Liver (tissue), 9 donors: ENCODE measurements around the gene HEPACAM. TPM values are rescaled to one million over a fixed set of nuclear protein-coding genes. Genes with fewer than 3 reads are reported as not detected.

Source experiments
- DNase-seq: peaks from one replicate; pipeline ENCODE4 v3.0.0-alpha.2; 2017; ENCODE audit warnings: low spot score
- H3K27ac ChIP-seq, 2 donors: one replicate each; pipeline ENCODE4 v1.7.0; 2013; ENCODE audit warnings: inconsistent platforms in 2 of 2, low read length in 2 of 2, control low read depth in 1 of 2, low read depth in 1 of 2, mild to moderate bottlenecking in 1 of 2
- H3K27me3 ChIP-seq, 4 donors: one replicate each; pipeline versions ENCODE4 v1.6.1 to v1.7.0; 2013; ENCODE audit warnings: low read length in 3 of 4, inconsistent platforms in 1 of 4, mild to moderate bottlenecking in 1 of 4, moderate library complexity in 1 of 4; ENCODE audit not compliant: control insufficient read depth in 4 of 4, insufficient read depth in 4 of 4
- H3K36me3 ChIP-seq, 4 donors: one replicate each; pipeline versions ENCODE4 v1.6.1 to v1.7.0; 2013; ENCODE audit warnings: low read length in 3 of 4, mild to moderate bottlenecking in 3 of 4, low read depth in 1 of 4, moderate library complexity in 1 of 4; ENCODE audit not compliant: control insufficient read depth in 4 of 4, insufficient read depth in 3 of 4
- H3K4me1 ChIP-seq, 4 donors: one replicate each; pipeline versions ENCODE4 v1.6.1 to v1.7.0; 2013; ENCODE audit warnings: low read length in 3 of 4, mild to moderate bottlenecking in 3 of 4, moderate library complexity in 1 of 4; ENCODE audit not compliant: control insufficient read depth in 4 of 4, insufficient read depth in 4 of 4
- H3K4me3 ChIP-seq, 3 donors: one replicate each; pipeline versions ENCODE4 v1.6.1 to v1.7.0; 2013; ENCODE audit warnings: low read length in 3 of 3, control low read depth in 1 of 3, low read depth in 1 of 3, mild to moderate bottlenecking in 1 of 3
- H3K9ac ChIP-seq, 2 donors: one replicate each; pipeline ENCODE4 v1.7.0; 2013; ENCODE audit warnings: low read length in 2 of 2, mild to moderate bottlenecking in 2 of 2, moderate library complexity in 2 of 2, control low read depth in 1 of 2, low read depth in 1 of 2
- H3K9me3 ChIP-seq, 4 donors: one replicate each; pipeline versions ENCODE4 v1.6.1 to v1.7.0; 2013; ENCODE audit warnings: low read length in 3 of 4; ENCODE audit not compliant: control insufficient read depth in 4 of 4
- CTCF ChIP-seq: fragments of 150-350 bp; IDR thresholded peaks from 2 replicates; pipeline ENCODE4 v1.5.1; 2017; ENCODE audit warnings: improper control_type of control experiment, low read depth, low read length; ENCODE audit not compliant: missing input control
- EGR1 ChIP-seq, 2 donors: IDR thresholded peaks; 2 replicates each; pipeline ENCODE4 v1.6.1; 2016 to 2018; ENCODE audit warnings: antibody characterized with exemption in 2 of 2, low read depth in 2 of 2
- FOXA1 ChIP-seq: IDR thresholded peaks from 2 replicates; pipeline ENCODE4 v1.6.1; 2016; ENCODE audit warnings: antibody characterized with exemption
- FOXA2 ChIP-seq: IDR thresholded peaks from 2 replicates; pipeline ENCODE4 v1.6.1; 2016; ENCODE audit warnings: antibody characterized with exemption
- GABPA ChIP-seq, 2 donors: IDR thresholded peaks in 1 of 2; conservative IDR thresholded peaks in 1 of 2; 2 replicates each; pipeline ENCODE4 v1.6.1; 2016; ENCODE audit warnings: antibody characterized with exemption in 2 of 2, mild to moderate bottlenecking in 1 of 2, moderate library complexity in 1 of 2
- HNF4A ChIP-seq, 2 donors: conservative IDR thresholded peaks; 2 replicates each; pipeline ENCODE4 v1.6.1; 2016; ENCODE audit warnings: antibody characterized with exemption in 2 of 2, mild to moderate bottlenecking in 2 of 2
- HNF4G ChIP-seq: IDR thresholded peaks from 2 replicates; pipeline ENCODE4 v1.6.1; 2016; ENCODE audit warnings: antibody characterized with exemption
- JUND ChIP-seq, 2 donors: IDR thresholded peaks; 2 replicates each; pipeline ENCODE4 v1.6.1; 2016; ENCODE audit warnings: antibody characterized with exemption in 2 of 2
- NR2F2 ChIP-seq: IDR thresholded peaks from 2 replicates; pipeline ENCODE4 v1.6.1; 2016; ENCODE audit warnings: antibody characterized with exemption
- RAD21 ChIP-seq, 2 donors: IDR thresholded peaks; 2 replicates each; pipeline ENCODE4 v1.6.1; 2016; ENCODE audit warnings: antibody characterized with exemption in 2 of 2, mild to moderate bottlenecking in 2 of 2
- RXRA ChIP-seq, 2 donors: IDR thresholded peaks; 2 replicates each; pipeline ENCODE4 v1.6.1; 2017 to 2018; ENCODE audit warnings: antibody characterized with exemption in 2 of 2, mild to moderate bottlenecking in 1 of 2
- SP1 ChIP-seq: IDR thresholded peaks from 2 replicates; pipeline ENCODE4 v1.6.1; 2018; ENCODE audit warnings: antibody characterized with exemption, mild to moderate bottlenecking
- TAF1 ChIP-seq: conservative IDR thresholded peaks from 2 replicates; pipeline ENCODE4 v1.6.1; 2016; ENCODE audit warnings: antibody characterized with exemption, mild to moderate bottlenecking
- YY1 ChIP-seq: IDR thresholded peaks from 2 replicates; pipeline ENCODE4 v1.6.1; 2016; ENCODE audit warnings: antibody characterized with exemption, mild to moderate bottlenecking
- WGBS: extraction: QIAGEN DNeasy Blood & Tissue Kit; methylation state at CpG from one replicate; pipeline ENCODE4 v1.1.7; 2013; 5-methylcytosine and 5-hydroxymethylcytosine counted together
- polyA plus RNA-seq, 2 donors: library from polyadenylated mRNA; stranded (reverse) in 1 of 2; unstranded in 1 of 2; fragments of 200-250 nt in 1 of 2; fragments of >200 nt in 1 of 2; fragmentation: Nextera tagmentation in 1 of 2; extraction: Ambion mirVana in 1 of 2; gene quantifications; one replicate each; pipeline versions ENCODE4 v1.2.1 to v1.2.3, GENCODE V29; 2013 to 2015
- total RNA-seq, 2 donors: library from RNA; depleted of rRNA; stranded (reverse); fragments of >200 nt; gene quantifications; one replicate each; pipeline ENCODE4 v1.2.3, GENCODE V29; 2014
- TF ChIP-seq, protein P1 (sequence below): IDR thresholded peaks from 2 replicates; pipeline ENCODE4 v1.6.1; 2016; ENCODE audit warnings: antibody characterized with exemption
- TF ChIP-seq, protein P2 (sequence below): IDR thresholded peaks from 2 replicates; pipeline ENCODE4 v1.6.1; 2016; ENCODE audit warnings: antibody characterized with exemption
- TF ChIP-seq, protein P3 (sequence below): IDR thresholded peaks from 2 replicates; pipeline ENCODE4 v1.6.1; 2016; ENCODE audit warnings: antibody characterized with exemption
- donor health status: healthy.
- donor health status: healthy.
- donor health status: healthy.
- donor health status: healthy.
- donor health status: healthy.

The HEPACAM gene
- total and polyA plus RNA-seq, 4 donors = 0.79 to 7.1 (median 3.3) TPM; not detected in 1

GRCh38 chr11:124884869-124885479 lies 50.9 kb downstream of the HEPACAM start:
- no peak overlapping the region for H3K27ac ChIP-seq
- no peaks in the 10 kb centered on the region for H3K27me3 ChIP-seq
- H3K4me3 ChIP-seq = no peak overlapping the region
- no peak for DNase-seq
- peaks cover 0 to 17% (median 14%) of the 10 kb centered on the region in 4 donors for H3K4me1 ChIP-seq
- no peak overlapping the region for H3K9ac ChIP-seq
- no peak for TF ChIP-seq FOXA1
- TF ChIP-seq HNF4A (conservative IDR thresholded peaks at IDR 0.05) = no peak
- no peak for TF ChIP-seq GABPA (IDR thresholded peaks at IDR 0.05 in 1 of 2, conservative IDR thresholded peaks at IDR 0.05 in 1 of 2)
- TF ChIP-seq TAF1 = no peak
- TF ChIP-seq HNF4G = no peak
- H3K9me3 ChIP-seq = no peaks in the 10 kb centered on the region
- no peaks in the 10 kb centered on the region for H3K36me3 ChIP-seq
- WGBS = 83% methylated on average over 5 of the region's 5 CpGs

- Histone ChIP-seq H3K9ac (no peak overlapping the region), H3K9me3 (no peaks in the 10 kb centered on the region), H3K4me1 (peaks cover 0 to 17% (median 14%) of the 10 kb centered on the region in 4 donors), H3K4me3 (no peak overlapping the region), H3K36me3 (no peaks in the 10 kb centered on the region), H3K27ac (no peak overlapping the region), H3K27me3 (no peaks in the 10 kb centered on the region)
- no peak for DNase-seq
- 88% methylated on average over 1 of the region's 1 CpG for WGBS
- no peak for TF ChIP-seq HNF4G
- TF ChIP-seq FOXA2 = no peak
- TF ChIP-seq, protein P1, sequence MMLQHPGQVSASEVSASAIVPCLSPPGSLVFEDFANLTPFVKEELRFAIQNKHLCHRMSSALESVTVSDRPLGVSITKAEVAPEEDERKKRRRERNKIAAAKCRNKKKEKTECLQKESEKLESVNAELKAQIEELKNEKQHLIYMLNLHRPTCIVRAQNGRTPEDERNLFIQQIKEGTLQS = no peak
- TF ChIP-seq TAF1 = no peak
- no peak for TF ChIP-seq EGR1 (IDR thresholded peaks at IDR 0.05; ENCODE audit: low read depth in 2 of 2)
- TF ChIP-seq, protein P2, sequence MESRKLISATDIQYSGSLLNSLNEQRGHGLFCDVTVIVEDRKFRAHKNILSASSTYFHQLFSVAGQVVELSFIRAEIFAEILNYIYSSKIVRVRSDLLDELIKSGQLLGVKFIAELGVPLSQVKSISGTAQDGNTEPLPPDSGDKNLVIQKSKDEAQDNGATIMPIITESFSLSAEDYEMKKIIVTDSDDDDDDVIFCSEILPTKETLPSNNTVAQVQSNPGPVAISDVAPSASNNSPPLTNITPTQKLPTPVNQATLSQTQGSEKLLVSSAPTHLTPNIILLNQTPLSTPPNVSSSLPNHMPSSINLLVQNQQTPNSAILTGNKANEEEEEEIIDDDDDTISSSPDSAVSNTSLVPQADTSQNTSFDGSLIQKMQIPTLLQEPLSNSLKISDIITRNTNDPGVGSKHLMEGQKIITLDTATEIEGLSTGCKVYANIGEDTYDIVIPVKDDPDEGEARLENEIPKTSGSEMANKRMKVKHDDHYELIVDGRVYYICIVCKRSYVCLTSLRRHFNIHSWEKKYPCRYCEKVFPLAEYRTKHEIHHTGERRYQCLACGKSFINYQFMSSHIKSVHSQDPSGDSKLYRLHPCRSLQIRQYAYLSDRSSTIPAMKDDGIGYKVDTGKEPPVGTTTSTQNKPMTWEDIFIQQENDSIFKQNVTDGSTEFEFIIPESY = no peak
- TF ChIP-seq JUND (IDR thresholded peaks at IDR 0.05) = no peak
- no peak for TF ChIP-seq GABPA (IDR thresholded peaks at IDR 0.05 in 1 of 2, conservative IDR thresholded peaks at IDR 0.05 in 1 of 2)
- TF ChIP-seq, protein P3, sequence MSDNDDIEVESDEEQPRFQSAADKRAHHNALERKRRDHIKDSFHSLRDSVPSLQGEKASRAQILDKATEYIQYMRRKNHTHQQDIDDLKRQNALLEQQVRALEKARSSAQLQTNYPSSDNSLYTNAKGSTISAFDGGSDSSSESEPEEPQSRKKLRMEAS = no peak
- TF ChIP-seq HNF4A (conservative IDR thresholded peaks at IDR 0.05) = no peak
- TF ChIP-seq SP1 = no peak
- no peak for TF ChIP-seq NR2F2
Measured at GRCh38 chr11:124884340-124884739, 51.5 kb downstream of the HEPACAM start.

DNA sequence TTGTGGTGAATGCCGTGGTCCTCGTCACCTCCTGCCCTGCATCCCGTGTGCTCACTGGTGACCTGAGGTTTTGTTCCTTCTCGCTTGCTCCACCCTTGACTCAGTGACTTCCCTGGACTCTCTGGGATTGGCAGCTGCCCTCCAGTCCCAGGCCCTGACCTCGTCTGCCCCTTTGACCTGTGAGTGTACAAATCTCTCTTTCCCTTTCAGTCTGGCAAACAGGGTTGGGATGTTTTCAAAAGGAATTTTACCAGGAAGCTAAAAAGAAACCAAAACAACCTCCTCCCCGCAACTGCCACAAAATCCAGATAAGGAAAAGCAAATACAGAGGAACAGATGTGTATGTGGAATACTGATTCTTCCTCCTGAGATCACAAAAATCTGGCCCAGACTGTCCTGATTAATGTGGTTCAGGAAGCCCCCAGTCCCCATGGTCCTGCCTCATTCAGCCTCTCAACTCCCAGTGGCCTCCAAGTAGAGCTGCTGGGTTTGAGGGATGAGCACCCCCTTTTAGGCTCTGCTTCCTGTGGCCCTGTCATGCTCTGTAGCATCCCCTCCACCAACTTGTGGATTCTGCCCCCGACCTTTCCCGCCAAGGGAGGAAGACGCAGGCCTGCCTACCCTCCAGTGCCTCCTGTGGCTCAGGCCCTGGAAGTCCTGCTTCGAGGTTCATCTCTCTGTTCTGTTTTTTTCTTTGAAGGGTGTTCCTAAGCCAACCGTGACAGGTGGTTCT lies 53.3 kb downstream of the HEPACAM start:
- DNase-seq = no peak
- no peak overlapping the region for H3K4me3 ChIP-seq
- H3K36me3 ChIP-seq = no peaks in the 10 kb centered on the region
- WGBS = 36% methylated on average over 11 of the region's 11 CpGs
- H3K27ac ChIP-seq = peak overlapping the region; percentile 86 to 90
- H3K9me3 ChIP-seq = no peaks in the 10 kb centered on the region
- no peak overlapping the region for H3K9ac ChIP-seq
- no peaks in the 10 kb centered on the region for H3K27me3 ChIP-seq
- peaks cover 0 to 17% (median 14%) of the 10 kb centered on the region in 4 donors for H3K4me1 ChIP-seq
- TF ChIP-seq NR2F2 = peak; percentile 99
- TF ChIP-seq, protein P3 = peak; percentile 64
- TF ChIP-seq CTCF = no peak
- peak; percentile 56 for TF ChIP-seq HNF4G
- TF ChIP-seq, protein P2 = no peak
- peak in 1 of 2 donors; percentile 71 for TF ChIP-seq GABPA (IDR thresholded peaks at IDR 0.05 in 1 of 2, conservative IDR thresholded peaks at IDR 0.05 in 1 of 2)
- TF ChIP-seq RAD21 (IDR thresholded peaks at IDR 0.05) = peak; percentile 20 to 67
- no peak for TF ChIP-seq FOXA2
- TF ChIP-seq YY1 = no peak
- peak; percentile 88 to 92 for TF ChIP-seq HNF4A (conservative IDR thresholded peaks at IDR 0.05)
- no peak for TF ChIP-seq TAF1
- no peak for TF ChIP-seq EGR1 (IDR thresholded peaks at IDR 0.05; ENCODE audit: low read depth in 2 of 2)
- TF ChIP-seq RXRA (IDR thresholded peaks at IDR 0.05) = peak; percentile 95 to 98
- TF ChIP-seq SP1 = peak; percentile 90
- TF ChIP-seq JUND (IDR thresholded peaks at IDR 0.05) = peak in 1 of 2 donors; percentile 50
